Ishikawa (cell line): ENCODE results near the gene C19orf33.

Source experiments
- CEBPB ChIP-seq: IDR thresholded peaks from 2 replicates; pipeline ENCODE4 v1.6.1; 2012
- CREB1 ChIP-seq: IDR thresholded peaks from 2 replicates; pipeline ENCODE4 v1.6.1; 2012; ENCODE audit warnings: low read depth
- EGR1 ChIP-seq: IDR thresholded peaks from 2 replicates; pipeline ENCODE4 v1.6.1; 2012
- EP300 ChIP-seq: IDR thresholded peaks from 2 replicates; pipeline ENCODE4 v1.6.1; 2012; ENCODE audit warnings: borderline replicate concordance
- FOXM1 ChIP-seq: IDR thresholded peaks from 2 replicates; pipeline ENCODE4 v1.6.1; 2012; ENCODE audit warnings: low read depth, borderline replicate concordance
- RAD21 ChIP-seq: IDR thresholded peaks from 2 replicates; pipeline ENCODE4 v1.6.1; 2012; ENCODE audit warnings: low read depth
- TAF1 ChIP-seq: IDR thresholded peaks from 2 replicates; pipeline ENCODE4 v1.6.1; 2012; ENCODE audit warnings: low read depth, mild to moderate bottlenecking
- TCF12 ChIP-seq: IDR thresholded peaks from 2 replicates; pipeline ENCODE4 v1.6.1; 2012; ENCODE audit warnings: low read depth
- TEAD4 ChIP-seq: IDR thresholded peaks from 2 replicates; pipeline ENCODE4 v1.6.1; 2012
- YY1 ChIP-seq: IDR thresholded peaks from 2 replicates; pipeline ENCODE4 v1.6.1; 2012; ENCODE audit warnings: low read depth
- ZBTB7A ChIP-seq: IDR thresholded peaks from 2 replicates; pipeline ENCODE4 v1.6.1; 2012; ENCODE audit warnings: low read depth
- TF ChIP-seq, protein P1 (sequence below): IDR thresholded peaks from 2 replicates; pipeline ENCODE4 v1.6.1; 2012
- TF ChIP-seq, protein P2 (sequence below): IDR thresholded peaks from 2 replicates; pipeline ENCODE4 v1.6.1; 2012
- TF ChIP-seq, protein P3 (sequence below): IDR thresholded peaks from 2 replicates; pipeline ENCODE4 v1.6.1; 2012; ENCODE audit warnings: low read depth, mild to moderate bottlenecking

DNA sequence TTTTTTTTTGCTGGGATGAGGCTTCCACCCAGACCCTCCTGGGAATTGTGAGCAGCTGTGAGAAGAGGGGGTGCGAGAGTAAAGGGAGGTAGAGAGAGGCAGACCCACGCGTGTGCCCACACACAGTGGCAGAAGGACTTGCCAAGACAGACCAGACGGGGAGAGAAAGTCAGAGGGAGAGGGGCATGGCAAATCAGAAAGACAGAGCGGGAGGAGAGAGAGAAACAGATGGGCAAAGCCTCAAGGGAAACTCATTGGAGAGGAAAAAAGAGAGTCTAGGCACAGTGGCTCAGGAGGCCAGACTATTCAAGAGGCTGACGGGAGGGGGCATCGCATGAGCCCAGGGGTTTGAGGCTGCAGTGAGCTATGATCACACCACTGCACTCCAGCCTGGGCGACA is 48.6 kb downstream of the C19orf33 start:
- TF ChIP-seq ZBTB7A (no peak), RAD21 (no peak), EP300 (no peak), EGR1 (no peak), CEBPB (no peak), TAF1 (no peak), CREB1 (no peak), YY1 (no peak), FOXM1 (no peak), TEAD4 (no peak), TCF12 (no peak)
- TF ChIP-seq, protein P1, sequence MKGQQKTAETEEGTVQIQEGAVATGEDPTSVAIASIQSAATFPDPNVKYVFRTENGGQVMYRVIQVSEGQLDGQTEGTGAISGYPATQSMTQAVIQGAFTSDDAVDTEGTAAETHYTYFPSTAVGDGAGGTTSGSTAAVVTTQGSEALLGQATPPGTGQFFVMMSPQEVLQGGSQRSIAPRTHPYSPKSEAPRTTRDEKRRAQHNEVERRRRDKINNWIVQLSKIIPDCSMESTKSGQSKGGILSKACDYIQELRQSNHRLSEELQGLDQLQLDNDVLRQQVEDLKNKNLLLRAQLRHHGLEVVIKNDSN = no peak
- TF ChIP-seq, protein P2, sequence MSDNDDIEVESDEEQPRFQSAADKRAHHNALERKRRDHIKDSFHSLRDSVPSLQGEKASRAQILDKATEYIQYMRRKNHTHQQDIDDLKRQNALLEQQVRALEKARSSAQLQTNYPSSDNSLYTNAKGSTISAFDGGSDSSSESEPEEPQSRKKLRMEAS = no peak
- TF ChIP-seq, protein P3, sequence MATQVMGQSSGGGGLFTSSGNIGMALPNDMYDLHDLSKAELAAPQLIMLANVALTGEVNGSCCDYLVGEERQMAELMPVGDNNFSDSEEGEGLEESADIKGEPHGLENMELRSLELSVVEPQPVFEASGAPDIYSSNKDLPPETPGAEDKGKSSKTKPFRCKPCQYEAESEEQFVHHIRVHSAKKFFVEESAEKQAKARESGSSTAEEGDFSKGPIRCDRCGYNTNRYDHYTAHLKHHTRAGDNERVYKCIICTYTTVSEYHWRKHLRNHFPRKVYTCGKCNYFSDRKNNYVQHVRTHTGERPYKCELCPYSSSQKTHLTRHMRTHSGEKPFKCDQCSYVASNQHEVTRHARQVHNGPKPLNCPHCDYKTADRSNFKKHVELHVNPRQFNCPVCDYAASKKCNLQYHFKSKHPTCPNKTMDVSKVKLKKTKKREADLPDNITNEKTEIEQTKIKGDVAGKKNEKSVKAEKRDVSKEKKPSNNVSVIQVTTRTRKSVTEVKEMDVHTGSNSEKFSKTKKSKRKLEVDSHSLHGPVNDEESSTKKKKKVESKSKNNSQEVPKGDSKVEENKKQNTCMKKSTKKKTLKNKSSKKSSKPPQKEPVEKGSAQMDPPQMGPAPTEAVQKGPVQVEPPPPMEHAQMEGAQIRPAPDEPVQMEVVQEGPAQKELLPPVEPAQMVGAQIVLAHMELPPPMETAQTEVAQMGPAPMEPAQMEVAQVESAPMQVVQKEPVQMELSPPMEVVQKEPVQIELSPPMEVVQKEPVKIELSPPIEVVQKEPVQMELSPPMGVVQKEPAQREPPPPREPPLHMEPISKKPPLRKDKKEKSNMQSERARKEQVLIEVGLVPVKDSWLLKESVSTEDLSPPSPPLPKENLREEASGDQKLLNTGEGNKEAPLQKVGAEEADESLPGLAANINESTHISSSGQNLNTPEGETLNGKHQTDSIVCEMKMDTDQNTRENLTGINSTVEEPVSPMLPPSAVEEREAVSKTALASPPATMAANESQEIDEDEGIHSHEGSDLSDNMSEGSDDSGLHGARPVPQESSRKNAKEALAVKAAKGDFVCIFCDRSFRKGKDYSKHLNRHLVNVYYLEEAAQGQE = no peak
